HepG2 (cell line): ENCODE measurements around the gene HSPB7. TPM values are rescaled to one million over a fixed set of nuclear protein-coding genes. Genes with fewer than 3 reads are reported as not detected.

ENCODE experiments used
- ATAC-seq: fragments of 200-7000 bp; cut with Tn5 transposase; 3 replicates; pipeline ENCODE4 v1.9.1; 2020; ENCODE audit warnings: mild to moderate bottlenecking, moderate library complexity
- BruUV-seq: library from RNA; stranded (reverse); fragments of 400-500 nt; replicated peaks from 2 replicates; lab custom pipeline; 2021; lab: Mats Ljungman, UMichigan
- CTCF ChIA-PET: fragments of 300-600 bp; formaldehyde crosslinking; extraction: SDS; loops from one replicate; lab custom pipeline; 2021; ENCODE audit warnings: low total read pairs, inconsistent platforms, low intra/inter-chr PET ratio; lab: Yijun Ruan, JAX
- POLR2A ChIA-PET: fragments of 350-600 bp; sonication (Branson Sonifier 250); formaldehyde crosslinking; loops from one replicate; lab custom pipeline; 2020; ENCODE audit warnings: antibody characterized with exemption, inconsistent platforms; lab: Yijun Ruan, JAX
- DNase-seq: peaks from one replicate; pipeline ENCODE4 v3.0.0-alpha.2; 2015; ENCODE audit warnings: low spot score
- FAIRE-seq: peaks from 3 replicates; lab custom pipeline; 2011; peaks lifted over from hg19 to GRCh38; lab: Jason Lieb, UNC
- H2AFZ ChIP-seq: one replicate; pipeline ENCODE4 v1.6.1; 2011; ENCODE audit warnings: low read length, inconsistent platforms
- H3K27ac ChIP-seq: fragments of 300-600 bp; 3 replicates; pipeline ENCODE4 v1.8.0; 2011; ENCODE audit warnings: mixed run types, mild to moderate bottlenecking, mixed read lengths, low read length, inconsistent platforms; ENCODE audit not compliant: insufficient read depth; ENCODE audit errors: extremely low read length
- H3K27me3 ChIP-seq, 2 experiments: fragments of 200-600 bp in 1 of 2; 2 replicates in 1 of 2; 3 replicates in 1 of 2; pipeline versions ENCODE4 v1.6.0 to v1.8.0; 2011; ENCODE audit warnings: low read length in 2 of 2, mild to moderate bottlenecking in 2 of 2, moderate library complexity in 2 of 2, inconsistent platforms in 1 of 2; ENCODE audit not compliant: insufficient read depth in 2 of 2, control insufficient read depth in 1 of 2
- H3K36me3 ChIP-seq, 2 experiments: fragments of 200-600 bp in 1 of 2; replicated peaks in 1 of 2; 2 replicates in 1 of 2; 3 replicates in 1 of 2; pipeline versions ENCODE4 v1.5.1 to v1.8.0; 2011; ENCODE audit warnings: low read length in 2 of 2, inconsistent platforms in 1 of 2; ENCODE audit not compliant: insufficient read depth in 2 of 2, control insufficient read depth in 1 of 2
- H3K4me1 ChIP-seq: 2 replicates; pipeline ENCODE4 v1.5.1; 2012; ENCODE audit warnings: low read length, inconsistent platforms; ENCODE audit not compliant: insufficient read depth
- H3K4me2 ChIP-seq: 2 replicates; pipeline ENCODE4 v1.6.0; 2011; ENCODE audit warnings: low read depth, low read length, inconsistent platforms
- H3K4me3 ChIP-seq, 3 experiments: fragments of 200-600 bp in 1 of 3; sonication (generic), shearing (Covaris generic) in 1 of 3; replicated peaks in 1 of 3; 2 replicates each; pipeline ENCODE4 v1.5.1; 2011 to 2016; ENCODE audit warnings: low read length in 3 of 3, inconsistent platforms in 2 of 3, low read depth in 2 of 3, mild to moderate bottlenecking in 2 of 3, control low read depth in 1 of 3, mixed read lengths in 1 of 3; ENCODE audit not compliant: insufficient read depth in 1 of 3
- H3K79me2 ChIP-seq: one replicate; pipeline ENCODE4 v1.6.1; 2011; ENCODE audit warnings: low read length, inconsistent platforms; ENCODE audit not compliant: insufficient read depth
- H3K9ac ChIP-seq: 2 replicates; pipeline ENCODE4 v1.6.0; 2011; ENCODE audit warnings: mild to moderate bottlenecking, low read depth, low read length, inconsistent platforms; ENCODE audit not compliant: insufficient read depth
- H3K9me3 ChIP-seq: 2 replicates; pipeline ENCODE4 v1.5.1; 2012; ENCODE audit warnings: mild to moderate bottlenecking, low read length
- H4K20me1 ChIP-seq: 2 replicates; pipeline ENCODE4 v1.6.0; 2011; ENCODE audit warnings: inconsistent platforms, mild to moderate bottlenecking, low read length, moderate library complexity; ENCODE audit not compliant: insufficient read depth
- ATF7 ChIP-seq, 2 experiments: fragments of 450-650 bp in 1 of 2; sonication (generic) in 1 of 2; formaldehyde crosslinking in 1 of 2; IDR thresholded peaks; 2 replicates each; pipeline versions ENCODE4 v1.4.0 to v1.6.1; 2016 to 2020; ENCODE audit warnings: antibody characterized with exemption in 1 of 2, mild to moderate bottlenecking in 1 of 2, missing genetic modification reagents in 1 of 2
- CREB1 ChIP-seq, 2 experiments: fragments of 450-650 bp in 1 of 2; IDR thresholded peaks; 2 replicates each; pipeline ENCODE4 v1.6.1; 2016 to 2017; ENCODE audit warnings: control low read depth in 1 of 2, mild to moderate bottlenecking in 1 of 2, missing compliant biosample characterization in 1 of 2, missing genetic modification characterization in 1 of 2
- HDAC1 ChIP-seq: sonication (generic); formaldehyde crosslinking; IDR thresholded peaks from 2 replicates; pipeline ENCODE4 v1.5.1; 2020; ENCODE audit warnings: mild to moderate bottlenecking, missing genetic modification reagents
- ISX ChIP-seq: sonication (generic); formaldehyde crosslinking; conservative IDR thresholded peaks from 2 replicates; pipeline ENCODE4 v1.5.0; 2020; ENCODE audit warnings: missing genetic modification reagents
- MTA3 ChIP-seq: sonication (generic); formaldehyde crosslinking; IDR thresholded peaks from 2 replicates; pipeline ENCODE4 v1.4.0; 2020; ENCODE audit warnings: missing genetic modification reagents
- RCOR2 ChIP-seq: IDR thresholded peaks from 2 replicates; pipeline ENCODE4 v1.6.1; 2016; ENCODE audit warnings: missing biosample characterization, missing genetic modification reagents
- RFX3 ChIP-seq: IDR thresholded peaks from 2 replicates; pipeline ENCODE4 v1.6.1; 2016; ENCODE audit warnings: missing biosample characterization, missing genetic modification reagents
- TARDBP ChIP-seq: sonication (generic); formaldehyde crosslinking; IDR thresholded peaks from 2 replicates; pipeline ENCODE4 v1.8.0; 2022; ENCODE audit warnings: mild to moderate bottlenecking, missing genetic modification reagents
- ZNF687 ChIP-seq: sonication (generic); formaldehyde crosslinking; IDR thresholded peaks from 2 replicates; pipeline ENCODE4 v1.5.1; 2020; ENCODE audit warnings: mild to moderate bottlenecking, missing genetic modification reagents, moderate library complexity
- WGBS: methylation state at CpG from one replicate; pipeline ENCODE4 v1.1.6; 2017; ENCODE audit warnings: low lambda C conversion rate; 5-methylcytosine and 5-hydroxymethylcytosine counted together
- in situ Hi-C: cut with HindIII; loops from 2 replicates; pipeline ENCODE4 v1.10.0; 2017; ENCODE audit warnings: low pct_unique_long_range_greater_than_20kb; ENCODE audit not compliant: extremely low pct_ligation_motif_present
- intact Hi-C: fragments of 100-400 bp; cut with micrococcal nuclease; formaldehyde crosslinking; loops from one replicate; pipeline ENCODE4 v1.10.0; 2022; ENCODE audit not compliant: unreplicated experiment
- polyA plus RNA-seq, 8 experiments: library from polyadenylated mRNA; depleted of rRNA in 3 of 8; stranded (reverse) in 7 of 8; unstranded in 1 of 8; fragments of >200 nt; fragmentation: Illumina TruSeq in 4 of 8; extraction: Trizol in 4 of 8; gene quantifications; 2 replicates each; pipeline versions ENCODE4 v1.2.1 to v1.2.3, GENCODE V29; 2011 to 2016; ENCODE audit warnings: low read depth in 4 of 8, missing spikeins in 1 of 8, mixed read lengths in 1 of 8; ENCODE audit not compliant: insufficient read depth in 1 of 8
- total RNA-seq, 5 experiments: library from RNA; depleted of rRNA; stranded (reverse); fragments of >200 nt; fragmentation: Illumina TruSeq; extraction: Trizol; gene quantifications; 2 replicates each; pipeline ENCODE4 v1.2.3, GENCODE V29; 2016; ENCODE audit warnings: low read depth in 1 of 5
- TF ChIP-seq, protein P1 (sequence below): sonication (generic); formaldehyde crosslinking; IDR thresholded peaks from 2 replicates; pipeline ENCODE4 v1.4.0; 2020; ENCODE audit warnings: missing genetic modification reagents, borderline replicate concordance
- TF ChIP-seq, protein P2 (sequence below): sonication (generic); formaldehyde crosslinking; IDR thresholded peaks from 2 replicates; pipeline ENCODE4 v1.4.0; 2020; ENCODE audit warnings: missing genetic modification reagents
- TF ChIP-seq, protein P3 (sequence below): sonication (generic); formaldehyde crosslinking; IDR thresholded peaks from 2 replicates; pipeline ENCODE4 v1.5.1; 2020; ENCODE audit warnings: mild to moderate bottlenecking, moderate library complexity, missing genetic modification reagents

The HSPB7 gene
- total and polyA plus RNA-seq, 2 of the 13 experiments (the other 11 are each of a cell fraction or from before 2014, with no cell fraction given) = 0.20 TPM; not detected in 1

DNA sequence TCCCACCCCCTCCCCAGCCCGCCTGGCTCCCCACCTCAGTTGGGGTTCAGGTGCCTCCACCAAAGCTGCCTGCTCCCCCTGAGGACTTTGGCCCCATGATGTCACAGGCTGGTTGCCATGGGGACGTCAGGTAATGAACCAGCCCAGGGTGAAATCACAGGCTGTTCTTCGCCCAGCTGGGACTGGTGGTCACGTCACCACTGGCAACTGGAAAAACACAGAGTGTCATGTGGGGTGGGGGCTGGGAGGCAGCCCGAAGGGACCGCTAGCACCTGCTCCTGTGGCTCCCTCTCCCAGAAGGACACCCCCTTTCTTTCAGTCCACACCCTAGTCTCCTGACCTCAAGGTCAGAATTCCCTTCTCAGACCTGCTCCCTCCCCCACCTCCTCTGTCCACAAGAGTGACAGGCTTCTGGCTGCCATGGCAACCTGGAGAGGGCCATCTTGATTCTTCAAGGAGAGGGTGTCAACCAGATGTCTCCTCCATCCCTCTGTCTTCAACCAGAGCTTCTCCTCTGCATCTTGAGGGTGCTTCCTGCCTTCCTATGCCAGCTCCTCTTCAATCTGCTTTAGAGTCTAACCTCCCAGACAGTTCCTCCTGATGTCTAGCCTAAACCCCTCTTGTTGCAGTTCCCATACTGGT is 49.4 kb upstream of the HSPB7 start:
- Histone ChIP-seq H3K4me2 (peak overlapping the region; percentile 45), H3K9me3 (no peaks in the 10 kb centered on the region), H3K79me2 (no peaks in the 10 kb centered on the region), H3K27me3 (peaks cover 10 to 72% of the 10 kb centered on the region in 2 experiments), H2AFZ (no peak overlapping the region), H3K9ac (peak overlapping the region; percentile 37; the same call in 1 of the 2 replicates), H3K27ac (no peak overlapping the region), H3K36me3 (no peaks in the 10 kb centered on the region), H4K20me1 (no peaks in the 10 kb centered on the region), H3K4me3 (peak overlapping the region in 1 of 3 experiments; percentile 39; a peak in 1 of 6 replicates), H3K4me1 (peaks cover 43% of the 10 kb centered on the region)
- CTCF ChIA-PET = no interaction called here
- DNase-seq = peak; percentile 61
- POLR2A ChIA-PET = no interaction called here
- in situ Hi-C loops (no loop called here), intact Hi-C loops (no loop called here)
- 0% methylated on average over 3 of the region's 6 CpGs for WGBS
- no peak for FAIRE-seq
- no TSS peak for BruUV-seq
- peak; percentile 27 for ATAC-seq
- TF ChIP-seq TARDBP (CRISPR knock-in tag) (no peak), MTA3 (CRISPR knock-in tag) (no peak), RFX3 (CRISPR knock-in tag) (peak; percentile 83), CREB1 (IDR thresholded peaks at IDR 0.05) (peak; percentile 90), CREB1 (CRISPR knock-in tag; IDR thresholded peaks at IDR 0.05) (peak; percentile 78), ISX (CRISPR knock-in tag) (no peak), HDAC1 (peak; percentile 28; the same call in 1 of the 2 replicates), ZNF687 (peak; percentile 35; the same call in 1 of the 2 replicates), RCOR2 (CRISPR knock-in tag) (peak; percentile 26; the same call in 1 of the 2 replicates), ATF7 (IDR thresholded peaks at IDR 0.05) (no peak; the same call in 1 of the 2 replicates), ATF7 (CRISPR knock-in tag; IDR thresholded peaks at IDR 0.05) (peak; percentile 83)
- TF ChIP-seq, protein P1, sequence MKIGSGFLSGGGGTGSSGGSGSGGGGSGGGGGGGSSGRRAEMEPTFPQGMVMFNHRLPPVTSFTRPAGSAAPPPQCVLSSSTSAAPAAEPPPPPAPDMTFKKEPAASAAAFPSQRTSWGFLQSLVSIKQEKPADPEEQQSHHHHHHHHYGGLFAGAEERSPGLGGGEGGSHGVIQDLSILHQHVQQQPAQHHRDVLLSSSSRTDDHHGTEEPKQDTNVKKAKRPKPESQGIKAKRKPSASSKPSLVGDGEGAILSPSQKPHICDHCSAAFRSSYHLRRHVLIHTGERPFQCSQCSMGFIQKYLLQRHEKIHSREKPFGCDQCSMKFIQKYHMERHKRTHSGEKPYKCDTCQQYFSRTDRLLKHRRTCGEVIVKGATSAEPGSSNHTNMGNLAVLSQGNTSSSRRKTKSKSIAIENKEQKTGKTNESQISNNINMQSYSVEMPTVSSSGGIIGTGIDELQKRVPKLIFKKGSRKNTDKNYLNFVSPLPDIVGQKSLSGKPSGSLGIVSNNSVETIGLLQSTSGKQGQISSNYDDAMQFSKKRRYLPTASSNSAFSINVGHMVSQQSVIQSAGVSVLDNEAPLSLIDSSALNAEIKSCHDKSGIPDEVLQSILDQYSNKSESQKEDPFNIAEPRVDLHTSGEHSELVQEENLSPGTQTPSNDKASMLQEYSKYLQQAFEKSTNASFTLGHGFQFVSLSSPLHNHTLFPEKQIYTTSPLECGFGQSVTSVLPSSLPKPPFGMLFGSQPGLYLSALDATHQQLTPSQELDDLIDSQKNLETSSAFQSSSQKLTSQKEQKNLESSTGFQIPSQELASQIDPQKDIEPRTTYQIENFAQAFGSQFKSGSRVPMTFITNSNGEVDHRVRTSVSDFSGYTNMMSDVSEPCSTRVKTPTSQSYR (CRISPR knock-in tag) = peak; percentile 71; the same call in 1 of the 2 replicates
- TF ChIP-seq, protein P2, sequence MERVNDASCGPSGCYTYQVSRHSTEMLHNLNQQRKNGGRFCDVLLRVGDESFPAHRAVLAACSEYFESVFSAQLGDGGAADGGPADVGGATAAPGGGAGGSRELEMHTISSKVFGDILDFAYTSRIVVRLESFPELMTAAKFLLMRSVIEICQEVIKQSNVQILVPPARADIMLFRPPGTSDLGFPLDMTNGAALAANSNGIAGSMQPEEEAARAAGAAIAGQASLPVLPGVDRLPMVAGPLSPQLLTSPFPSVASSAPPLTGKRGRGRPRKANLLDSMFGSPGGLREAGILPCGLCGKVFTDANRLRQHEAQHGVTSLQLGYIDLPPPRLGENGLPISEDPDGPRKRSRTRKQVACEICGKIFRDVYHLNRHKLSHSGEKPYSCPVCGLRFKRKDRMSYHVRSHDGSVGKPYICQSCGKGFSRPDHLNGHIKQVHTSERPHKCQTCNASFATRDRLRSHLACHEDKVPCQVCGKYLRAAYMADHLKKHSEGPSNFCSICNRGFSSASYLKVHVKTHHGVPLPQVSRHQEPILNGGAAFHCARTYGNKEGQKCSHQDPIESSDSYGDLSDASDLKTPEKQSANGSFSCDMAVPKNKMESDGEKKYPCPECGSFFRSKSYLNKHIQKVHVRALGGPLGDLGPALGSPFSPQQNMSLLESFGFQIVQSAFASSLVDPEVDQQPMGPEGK (CRISPR knock-in tag) = 0 out of 2 replicates have a peak, but pooled peaks have one; percentile 6
- TF ChIP-seq, protein P3, sequence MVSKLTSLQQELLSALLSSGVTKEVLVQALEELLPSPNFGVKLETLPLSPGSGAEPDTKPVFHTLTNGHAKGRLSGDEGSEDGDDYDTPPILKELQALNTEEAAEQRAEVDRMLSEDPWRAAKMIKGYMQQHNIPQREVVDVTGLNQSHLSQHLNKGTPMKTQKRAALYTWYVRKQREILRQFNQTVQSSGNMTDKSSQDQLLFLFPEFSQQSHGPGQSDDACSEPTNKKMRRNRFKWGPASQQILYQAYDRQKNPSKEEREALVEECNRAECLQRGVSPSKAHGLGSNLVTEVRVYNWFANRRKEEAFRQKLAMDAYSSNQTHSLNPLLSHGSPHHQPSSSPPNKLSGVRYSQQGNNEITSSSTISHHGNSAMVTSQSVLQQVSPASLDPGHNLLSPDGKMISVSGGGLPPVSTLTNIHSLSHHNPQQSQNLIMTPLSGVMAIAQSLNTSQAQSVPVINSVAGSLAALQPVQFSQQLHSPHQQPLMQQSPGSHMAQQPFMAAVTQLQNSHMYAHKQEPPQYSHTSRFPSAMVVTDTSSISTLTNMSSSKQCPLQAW = 0 out of 2 replicates have a peak, but pooled peaks have one; percentile 35
